B cell (primary cell): ENCODE measurements around the gene CCDC6.

Source experiments
- CTCF ChIP-seq: fragments of 200-600 bp; IDR thresholded peaks from one replicate; pipeline ENCODE4 v1.8.0; 2022; ENCODE audit warnings: antibody characterized with exemption, mild to moderate bottlenecking
- EZH2 ChIP-seq: IDR thresholded peaks from 2 replicates; pipeline ENCODE4 v1.6.1; 2012; ENCODE audit warnings: borderline replicate concordance, low read depth, mild to moderate bottlenecking, moderate library complexity, low read length; ENCODE audit not compliant: insufficient read depth, poor library complexity, severe bottlenecking

- TF ChIP-seq CTCF, result no peak
- no peak for TF ChIP-seq EZH2
These were observed 112.4 kb downstream of the CCDC6 start for GRCh38 chr10:59793919-59794318.
